ENCODE measurements around the gene PSMF1.

DNA sequence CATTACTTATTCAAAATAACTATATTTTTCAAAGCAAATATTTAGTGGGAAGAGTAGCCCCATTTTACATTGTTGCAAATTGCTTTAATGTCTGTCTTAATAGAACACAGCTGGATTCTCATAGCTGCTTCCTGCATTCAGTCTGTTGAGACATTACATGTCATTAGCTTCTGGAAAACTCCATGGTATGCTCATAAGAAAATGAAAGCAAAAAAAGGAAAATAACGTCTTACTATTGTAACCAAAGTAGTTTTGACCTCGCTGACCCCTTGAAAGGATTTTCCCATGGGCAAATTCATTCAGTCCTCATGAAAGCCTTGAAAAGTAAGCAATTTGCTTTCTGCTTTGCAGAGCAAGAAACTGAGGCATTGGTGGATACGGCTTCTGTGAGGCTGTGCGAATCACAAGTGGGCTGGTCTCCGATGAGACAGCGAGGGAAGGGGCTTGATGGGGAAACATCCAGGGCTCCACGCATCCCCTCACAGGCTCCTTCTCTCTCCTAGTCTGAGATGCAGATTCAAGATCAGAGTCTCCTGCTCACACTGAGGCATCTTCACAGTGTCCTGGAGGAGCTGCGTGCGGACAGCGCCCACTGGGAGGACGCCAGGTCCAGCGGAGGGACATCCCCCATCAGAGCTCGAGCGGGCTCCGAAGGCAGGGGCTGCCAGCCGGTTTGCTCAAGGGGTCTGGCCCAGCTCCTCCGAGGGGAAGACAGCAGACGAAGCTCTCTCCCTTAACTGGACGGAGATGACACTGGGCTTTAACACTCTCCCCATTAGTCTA, 88.2 kb downstream of the PSMF1 start:
- TF ChIP-seq, protein P1, sequence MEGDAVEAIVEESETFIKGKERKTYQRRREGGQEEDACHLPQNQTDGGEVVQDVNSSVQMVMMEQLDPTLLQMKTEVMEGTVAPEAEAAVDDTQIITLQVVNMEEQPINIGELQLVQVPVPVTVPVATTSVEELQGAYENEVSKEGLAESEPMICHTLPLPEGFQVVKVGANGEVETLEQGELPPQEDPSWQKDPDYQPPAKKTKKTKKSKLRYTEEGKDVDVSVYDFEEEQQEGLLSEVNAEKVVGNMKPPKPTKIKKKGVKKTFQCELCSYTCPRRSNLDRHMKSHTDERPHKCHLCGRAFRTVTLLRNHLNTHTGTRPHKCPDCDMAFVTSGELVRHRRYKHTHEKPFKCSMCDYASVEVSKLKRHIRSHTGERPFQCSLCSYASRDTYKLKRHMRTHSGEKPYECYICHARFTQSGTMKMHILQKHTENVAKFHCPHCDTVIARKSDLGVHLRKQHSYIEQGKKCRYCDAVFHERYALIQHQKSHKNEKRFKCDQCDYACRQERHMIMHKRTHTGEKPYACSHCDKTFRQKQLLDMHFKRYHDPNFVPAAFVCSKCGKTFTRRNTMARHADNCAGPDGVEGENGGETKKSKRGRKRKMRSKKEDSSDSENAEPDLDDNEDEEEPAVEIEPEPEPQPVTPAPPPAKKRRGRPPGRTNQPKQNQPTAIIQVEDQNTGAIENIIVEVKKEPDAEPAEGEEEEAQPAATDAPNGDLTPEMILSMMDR (IDR thresholded peaks at IDR 0.05; ENCODE audit: poor library complexity, severe bottlenecking), result no peak
- TF ChIP-seq EZH2 (IDR thresholded peaks at IDR 0.05; ENCODE audit: borderline replicate concordance, insufficient read depth, low read length, poor library complexity, severe bottlenecking) (no peak), POLR2AphosphoS5 (IDR thresholded peaks at IDR 0.05) (no peak), EP300 (conservative IDR thresholded peaks at IDR 0.05; ENCODE audit: poor library complexity, severe bottlenecking) (no peak)
